ENCODE results near the gene QRICH1. TPM values are rescaled to one million over a fixed set of nuclear protein-coding genes. Genes with fewer than 3 reads are reported as not detected.
A peak's percentile ranks its signal among the peaks of the same experiment; 100 is the strongest.

The QRICH1 gene
- total RNA-seq, 1 donor from 2014 or later: 52.0 TPM

GRCh38 chr3:48997714-48998637 lies 95.9 kb downstream of the QRICH1 start:
- DNase-seq (ENCODE audit: low read depth in 2 of 2): no peak

- DNase-seq (ENCODE audit: low read depth in 2 of 2): no peak
Observed at GRCh38 chr3:48997102-48997635, 96.7 kb downstream of the QRICH1 start.

GRCh38 chr3:48996640-48997039 lies 97.2 kb downstream of the QRICH1 start:
- DNase-seq (ENCODE audit: low read depth in 2 of 2): no peak

- DNase-seq (ENCODE audit: low read depth in 2 of 2): no peak
Observed at GRCh38 chr3:48993834-48994233, 100.0 kb downstream of the QRICH1 start.

- no peak for DNase-seq (ENCODE audit: low read depth in 2 of 2)
Observed at GRCh38 chr3:48991851-48992545, 101.9 kb downstream of the QRICH1 start.

GRCh38 chr3:48990636-48991469 lies 103.0 kb downstream of the QRICH1 start:
- DNase-seq (ENCODE audit: low read depth in 2 of 2): peak in 1 of 2 donors; percentile 11

GRCh38 chr3:48989796-48990635 lies 103.9 kb downstream of the QRICH1 start, which contains the start of gene P4HTM:
Gene P4HTM (plus strand): TSS chr3:48990241. CDS start chr3:48990257, 16 bp downstream.
- DNase-seq (ENCODE audit: low read depth in 2 of 2): peak in 1 of 2 donors; percentile 81

- no peak for DNase-seq (ENCODE audit: low read depth in 2 of 2)
Observed at GRCh38 chr3:48989126-48989795, 104.6 kb downstream of the QRICH1 start.

GRCh38 chr3:48985831-48986376 lies 108.0 kb downstream of the QRICH1 start:
- no peak for DNase-seq (ENCODE audit: low read depth in 2 of 2)

- DNase-seq (ENCODE audit: low read depth in 2 of 2): peak in 1 of 2 donors; percentile 36
Observed at GRCh38 chr3:48984663-48985062, 109.2 kb downstream of the QRICH1 start.

GRCh38 chr3:48983096-48983495 lies 110.8 kb downstream of the QRICH1 start:
- no peak for DNase-seq (ENCODE audit: low read depth in 2 of 2)

- DNase-seq (ENCODE audit: low read depth in 2 of 2): no peak
Observed at GRCh38 chr3:48982686-48983085, 111.2 kb downstream of the QRICH1 start.

- DNase-seq (ENCODE audit: low read depth in 2 of 2): no peak
Observed at GRCh38 chr3:48982016-48982415, 111.9 kb downstream of the QRICH1 start.

GRCh38 chr3:48980295-48980694 lies 113.6 kb downstream of the QRICH1 start:
- no peak for DNase-seq (ENCODE audit: low read depth in 2 of 2)

Other genes with a start within 250 kb of the QRICH1 start
- gene PRKAR2A, start 246.2 kb downstream of the QRICH1 start, total RNA-seq: 28.1 and 31.2 TPM in 2 replicates
- 17.5 and 23.4 TPM in 2 replicates for gene SLC25A20, start 195.2 kb downstream of the QRICH1 start, total RNA-seq
- gene ARIH2, start 175.2 kb downstream of the QRICH1 start, total RNA-seq: 54.7 and 74.6 TPM in 2 replicates
- gene P4HTM, start 103.8 kb downstream of the QRICH1 start, total RNA-seq: 4.5 and 4.7 TPM in 2 replicates
- 72.4 and 108 TPM in 2 replicates for gene WDR6, start 86.7 kb downstream of the QRICH1 start, total RNA-seq
- 31.6 and 38.6 TPM in 2 replicates for gene DALRD3, start 75.5 kb downstream of the QRICH1 start, total RNA-seq
- gene NDUFAF3, start 72.0 kb downstream of the QRICH1 start, total RNA-seq: 52.9 and 76.2 TPM in 2 replicates
- 249 and 328 TPM in 2 replicates for gene IMPDH2, start 64.7 kb downstream of the QRICH1 start, total RNA-seq
- 339 and 536 TPM in 2 replicates for gene QARS1, start 10.7 kb upstream of the QRICH1 start, total RNA-seq
- gene USP19, start 26.8 kb upstream of the QRICH1 start, total RNA-seq: 30.4 and 41.0 TPM in 2 replicates
- 657 and 1,145 TPM in 2 replicates for gene LAMB2, start 39.0 kb upstream of the QRICH1 start, total RNA-seq
- 11.8 and 19.5 TPM in 2 replicates for gene CCDC71, start 72.3 kb upstream of the QRICH1 start, total RNA-seq
- gene KLHDC8B, start 77.5 kb upstream of the QRICH1 start, total RNA-seq: 47.4 and 78.3 TPM in 2 replicates
- gene C3orf62, start 183.2 kb upstream of the QRICH1 start, total RNA-seq: 1.3 and 3.7 TPM in 2 replicates
- 20.4 and 26.9 TPM in 2 replicates for gene USP4, start 246.0 kb upstream of the QRICH1 start, total RNA-seq

Data from dermis microvascular lymphatic vessel endothelial cell (primary cell).